ENCODE data around the gene HHEX.
"Not testable (repeated sequence)": the region's sequence is repeated elsewhere in the genome, so short reads cannot be mapped to it uniquely, and the experiment has no call there.

Gene HHEX

DNA sequence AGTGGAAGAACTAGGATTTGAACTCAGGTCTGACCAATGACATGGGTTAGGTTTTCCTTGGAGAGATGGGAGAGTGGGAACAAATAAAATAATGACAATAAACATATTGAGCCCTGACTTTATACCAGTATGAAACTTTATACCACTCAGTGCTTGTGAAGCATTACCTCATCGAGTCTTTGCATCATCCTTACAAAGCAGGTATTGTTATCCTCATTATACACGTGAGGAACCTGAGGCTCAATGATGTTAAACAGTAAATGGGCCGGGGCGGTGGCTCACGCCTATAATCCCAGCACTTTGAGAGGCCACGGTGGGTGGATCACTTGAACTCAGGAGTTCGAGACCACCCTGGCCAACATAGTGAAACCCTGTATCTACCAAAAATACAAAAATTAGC is 47.7 kb downstream of the HHEX start:
- no peak for DNase-seq

DNA sequence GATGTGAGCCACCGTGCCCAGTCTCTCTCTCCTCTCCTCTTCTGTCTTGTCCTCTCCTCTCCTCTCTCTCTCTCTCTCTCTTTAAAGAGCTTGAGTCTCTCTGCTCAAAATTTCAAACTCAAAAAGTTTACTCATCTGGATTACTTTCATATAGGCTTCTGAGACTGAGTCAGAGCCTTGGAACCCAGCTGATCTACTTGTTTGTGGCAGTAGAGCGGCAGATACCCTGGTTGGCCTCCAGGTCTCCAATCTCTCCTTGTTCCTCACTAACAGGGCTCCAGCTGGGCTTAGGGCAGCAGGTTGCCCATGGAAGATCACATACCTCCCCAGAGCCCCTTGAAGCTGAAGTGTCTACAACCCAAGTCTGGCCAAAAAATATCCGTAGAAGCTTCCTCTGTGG is 51.0 kb downstream of the HHEX start:
- DNase-seq: no peak

DNA sequence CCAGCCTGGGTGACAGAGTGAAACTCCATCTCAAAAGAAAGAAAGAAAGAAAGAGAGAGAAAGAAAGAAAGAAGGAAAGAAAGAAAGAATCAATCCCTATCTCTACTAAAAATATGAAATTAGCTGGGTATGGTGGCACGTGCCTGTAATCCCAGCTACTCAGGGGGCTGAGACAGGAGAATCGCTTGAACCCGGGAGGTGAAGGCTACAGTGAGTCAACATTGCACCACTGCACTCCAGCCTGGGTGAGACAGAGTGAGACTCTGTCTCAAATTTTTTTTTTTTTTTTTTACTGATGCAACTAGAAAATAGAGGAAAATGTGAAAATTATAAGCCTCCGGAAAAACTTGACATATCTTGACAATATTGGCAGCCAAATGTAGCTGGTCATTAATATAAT is 52.0 kb downstream of the HHEX start:
- DNase-seq: not testable (repeated sequence)

DNA sequence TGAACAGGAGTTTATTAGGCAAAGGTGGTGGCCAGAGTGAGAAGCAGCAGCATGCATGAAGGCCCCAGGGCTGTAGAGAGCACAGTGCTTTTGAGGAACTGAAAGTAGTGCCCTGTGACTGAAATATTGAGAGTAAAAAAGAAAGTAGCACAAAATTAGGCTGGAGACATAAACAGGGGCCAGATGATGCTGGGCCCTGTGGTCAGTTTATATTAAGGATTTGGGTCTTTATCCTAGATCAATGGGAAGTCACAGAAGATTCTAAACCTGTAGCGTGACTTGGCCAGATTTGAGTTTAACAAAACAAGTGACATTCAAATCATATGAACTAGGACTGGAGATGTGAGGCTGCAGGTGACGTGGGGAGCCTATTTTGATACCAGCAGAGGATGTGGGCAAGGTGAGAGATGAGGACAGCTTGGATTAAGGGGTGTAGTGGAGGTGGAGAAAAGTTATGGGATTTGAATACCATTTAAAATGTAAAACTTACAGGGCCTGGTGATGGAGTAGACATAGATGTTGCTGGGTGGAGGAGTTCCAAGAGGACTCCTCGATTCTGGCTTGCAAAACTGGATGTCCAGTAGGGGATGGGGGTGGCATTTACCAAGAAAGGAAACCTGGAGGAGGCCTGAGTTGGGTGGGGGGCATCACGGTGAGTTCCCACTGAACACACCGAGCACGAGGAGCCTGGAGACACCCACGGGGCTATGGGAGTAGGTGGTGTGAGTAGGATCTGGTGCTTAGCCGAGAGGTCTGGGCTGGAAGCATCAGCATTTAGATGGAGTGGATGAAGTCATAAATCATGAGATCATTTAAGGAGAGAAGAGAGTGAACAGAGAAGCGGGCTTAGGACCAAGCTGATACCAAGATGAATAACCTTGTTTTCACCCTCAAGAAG is 52.8 kb downstream of the HHEX start:
- no peak for DNase-seq
